VCaP (cell line): ENCODE results near the gene TCF23.
"Not testable (repeated sequence)": the region's sequence is repeated elsewhere in the genome, so short reads cannot be mapped to it uniquely, and the experiment has no call there.

Experiments
- H3K27ac ChIP-seq: fragments of 450-650 bp; 2 replicates; pipeline ENCODE4 v1.5.1; 2017
- TF ChIP-seq, protein P1 (sequence below): fragments of 450-650 bp; conservative IDR thresholded peaks from 2 replicates; pipeline ENCODE4 v1.5.1; 2017; ENCODE audit warnings: mild to moderate bottlenecking, moderate library complexity

The TCF23 gene

GRCh38 chr2:27170581-27171337 is 22.0 kb downstream of the TCF23 start:
- H3K27ac ChIP-seq, result no peak overlapping the region

GRCh38 chr2:27171351-27171848 is 22.6 kb downstream of the TCF23 start:
- H3K27ac ChIP-seq, result no peak overlapping the region
- TF ChIP-seq, protein P1, sequence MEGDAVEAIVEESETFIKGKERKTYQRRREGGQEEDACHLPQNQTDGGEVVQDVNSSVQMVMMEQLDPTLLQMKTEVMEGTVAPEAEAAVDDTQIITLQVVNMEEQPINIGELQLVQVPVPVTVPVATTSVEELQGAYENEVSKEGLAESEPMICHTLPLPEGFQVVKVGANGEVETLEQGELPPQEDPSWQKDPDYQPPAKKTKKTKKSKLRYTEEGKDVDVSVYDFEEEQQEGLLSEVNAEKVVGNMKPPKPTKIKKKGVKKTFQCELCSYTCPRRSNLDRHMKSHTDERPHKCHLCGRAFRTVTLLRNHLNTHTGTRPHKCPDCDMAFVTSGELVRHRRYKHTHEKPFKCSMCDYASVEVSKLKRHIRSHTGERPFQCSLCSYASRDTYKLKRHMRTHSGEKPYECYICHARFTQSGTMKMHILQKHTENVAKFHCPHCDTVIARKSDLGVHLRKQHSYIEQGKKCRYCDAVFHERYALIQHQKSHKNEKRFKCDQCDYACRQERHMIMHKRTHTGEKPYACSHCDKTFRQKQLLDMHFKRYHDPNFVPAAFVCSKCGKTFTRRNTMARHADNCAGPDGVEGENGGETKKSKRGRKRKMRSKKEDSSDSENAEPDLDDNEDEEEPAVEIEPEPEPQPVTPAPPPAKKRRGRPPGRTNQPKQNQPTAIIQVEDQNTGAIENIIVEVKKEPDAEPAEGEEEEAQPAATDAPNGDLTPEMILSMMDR, result no peak

More at GRCh38 chr2:27170581-27171337, 22.0 kb downstream of the TCF23 start:
- TF ChIP-seq, protein P1, result no peak

- TF ChIP-seq, protein P1, result no peak
- no peak overlapping the region for H3K27ac ChIP-seq
Measured at GRCh38 chr2:27174638-27175037, 25.8 kb downstream of the TCF23 start.

- H3K27ac ChIP-seq, result no peak overlapping the region
- TF ChIP-seq, protein P1, result no peak
Measured at GRCh38 chr2:27175330-27175729, 26.5 kb downstream of the TCF23 start.

DNA sequence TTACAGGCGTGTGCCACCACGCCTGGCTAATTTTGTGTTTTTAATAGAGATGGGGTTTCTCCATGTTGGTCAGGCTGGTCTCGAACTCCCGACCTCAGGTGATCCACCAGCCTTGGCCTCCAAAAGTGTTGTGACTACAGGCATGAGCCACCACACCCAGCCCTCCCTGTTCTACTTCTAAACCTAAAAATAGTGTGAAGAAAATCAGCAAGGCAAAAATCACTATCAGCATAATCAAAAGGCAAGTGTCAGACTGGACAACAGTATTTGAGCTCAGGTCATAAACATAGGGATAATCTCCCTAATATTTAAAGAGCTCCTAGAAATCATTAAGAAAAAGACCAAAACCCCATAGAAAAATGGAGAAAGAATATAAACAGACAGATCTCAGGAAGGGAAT is 27.0 kb downstream of the TCF23 start:
- not testable (repeated sequence) for H3K27ac ChIP-seq

DNA sequence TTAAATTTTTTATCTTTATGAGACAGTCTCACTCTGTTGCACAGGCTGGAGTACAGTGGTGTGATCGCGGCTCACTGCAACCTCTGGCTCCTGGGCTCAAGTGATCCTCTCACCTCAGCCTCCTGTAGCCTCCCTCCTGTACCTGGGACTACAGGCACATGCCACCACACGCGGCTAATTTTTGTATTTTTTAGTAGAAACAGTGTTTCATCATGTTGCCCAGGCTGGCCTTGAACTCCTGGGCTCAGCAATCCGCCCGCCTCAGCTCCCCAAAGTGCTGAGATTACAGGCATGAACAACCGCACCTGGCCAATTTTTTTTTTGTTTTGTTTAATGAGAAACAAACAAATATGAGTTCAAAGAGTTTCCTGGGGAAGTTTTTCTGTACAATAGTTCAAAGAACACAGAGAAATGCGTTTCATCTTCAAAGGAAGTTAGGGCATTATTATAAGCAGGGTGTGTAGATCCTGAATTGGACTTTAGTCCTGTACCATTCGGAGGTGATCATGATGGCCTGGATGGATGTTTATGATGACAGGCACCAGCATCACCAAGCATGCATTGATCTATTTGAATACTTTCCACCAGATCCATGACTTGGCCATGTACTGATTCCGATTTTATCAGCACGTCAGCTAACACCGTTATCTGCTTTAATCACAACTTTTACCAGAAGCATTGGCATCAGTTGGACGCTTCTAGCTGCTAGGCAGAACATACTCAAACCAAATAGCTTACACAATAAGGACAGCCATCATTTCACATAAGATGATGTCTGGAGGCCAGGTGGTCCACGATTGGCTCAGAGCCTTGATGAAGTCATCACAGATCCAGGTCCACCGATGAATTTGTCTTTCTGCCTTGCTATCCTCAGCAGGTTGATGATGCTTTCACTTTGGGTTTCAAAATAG is 28.9 kb downstream of the TCF23 start:
- no peak overlapping the region for H3K27ac ChIP-seq
- TF ChIP-seq, protein P1, result no peak

- TF ChIP-seq, protein P1, result no peak
Measured at GRCh38 chr2:27178469-27178868, 29.7 kb downstream of the TCF23 start.

More at GRCh38 chr2:27178469-27178868, 29.7 kb downstream of the TCF23 start:
- H3K27ac ChIP-seq, result no peak overlapping the region
